GM18505 (cell line): ENCODE results near the gene GALNT18.

Experiments used
- ATAC-seq: cut with Tn5 transposase; IDR thresholded peaks from one replicate; pipeline ENCODE4 v1.9.1; 2021; ENCODE audit not compliant: unreplicated experiment
- POLR2A ChIP-seq: IDR thresholded peaks from 4 replicates; pipeline ENCODE4 v1.6.1; 2011; ENCODE audit warnings: borderline replicate concordance; ENCODE audit not compliant: insufficient read depth, insufficient read length; ENCODE audit errors: extremely low read depth

Gene GALNT18

GRCh38 chr11:11416917-11417316 is 204.9 kb downstream of the GALNT18 start:
- ATAC-seq: no peak
- no peak for TF ChIP-seq POLR2A

- no peak for TF ChIP-seq POLR2A
- no peak for ATAC-seq
Observed at GRCh38 chr11:11416502-11416901, 205.3 kb downstream of the GALNT18 start.

GRCh38 chr11:11415901-11416300 is 205.9 kb downstream of the GALNT18 start:
- ATAC-seq: no peak
- no peak for TF ChIP-seq POLR2A

- no peak for TF ChIP-seq POLR2A
- ATAC-seq: no peak
Observed at GRCh38 chr11:11414996-11415395, 206.8 kb downstream of the GALNT18 start.

GRCh38 chr11:11413776-11414175 is 208.0 kb downstream of the GALNT18 start:
- TF ChIP-seq POLR2A: no peak
- no peak for ATAC-seq

GRCh38 chr11:11411401-11411985 is 210.3 kb downstream of the GALNT18 start:
- no peak for ATAC-seq
- TF ChIP-seq POLR2A: no peak

GRCh38 chr11:11409901-11410300 is 211.9 kb downstream of the GALNT18 start:
- ATAC-seq: no peak
- TF ChIP-seq POLR2A: no peak

- no peak for TF ChIP-seq POLR2A
- no peak for ATAC-seq
Observed at GRCh38 chr11:11409224-11409623, 212.6 kb downstream of the GALNT18 start.

- TF ChIP-seq POLR2A: no peak
- ATAC-seq: no peak
Observed at GRCh38 chr11:11408436-11409221, 213.2 kb downstream of the GALNT18 start.

GRCh38 chr11:11407763-11408084 is 214.1 kb downstream of the GALNT18 start:
- no peak for ATAC-seq
- TF ChIP-seq POLR2A: no peak

GRCh38 chr11:11407065-11407762 is 214.6 kb downstream of the GALNT18 start:
- no peak for ATAC-seq
- TF ChIP-seq POLR2A: no peak

- ATAC-seq: no peak
Observed at GRCh38 chr11:11406652-11407051, 215.2 kb downstream of the GALNT18 start.

GRCh38 chr11:11403763-11404725 is 217.8 kb downstream of the GALNT18 start:
- TF ChIP-seq POLR2A: no peak

More at GRCh38 chr11:11406652-11407051, 215.2 kb downstream of the GALNT18 start:
- no peak for TF ChIP-seq POLR2A

GRCh38 chr11:11401960-11402535 is 219.8 kb downstream of the GALNT18 start:
- ATAC-seq: no peak
- TF ChIP-seq POLR2A: no peak

More at GRCh38 chr11:11403763-11404725, 217.8 kb downstream of the GALNT18 start:
- no peak for ATAC-seq
